Left cardiac atrium (tissue), 4 donors: Measurements from ENCODE around the gene TRPM8. TPM values are rescaled to one million over a fixed set of nuclear protein-coding genes. Genes with fewer than 3 reads are reported as not detected.
"Not testable (repeated sequence)": the region's sequence is repeated elsewhere in the genome, so short reads cannot be mapped to it uniquely, and the experiment has no call there.

Experiments used
- ATAC-seq, 2 donors: fragments of 200-7000 bp; cut with Tn5 transposase; one replicate each; pipeline ENCODE4 v1.9.1; 2020; ENCODE audit warnings: mild to moderate bottlenecking in 2 of 2, moderate library complexity in 2 of 2
- DNase-seq: peaks from one replicate; pipeline ENCODE4 v3.0.0-alpha.2; 2020
- intact Hi-C, 2 donors: fragments of 100-400 bp; cut with DNase I; formaldehyde crosslinking; loops; one replicate each; pipeline versions ENCODE4 v1.14.1 to v1.15.1; 2022 to 2023
- total RNA-seq, 2 donors: library from RNA; stranded (reverse); fragmentation: NEBNext Ultra II Directional; extraction: Animal tissue kit (Norgen Biotek cat#: 25700); gene quantifications; one replicate each; pipeline ENCODE4 v1.2.1, GENCODE V29; 2021
- donor health status: DM: no; HTN: yes; CAD: no.
- donor health status: DM: no; HTN: yes; CAD: no; lungs with severe emphysema.
- donor health status: DM: yes; HTN: yes; CAD: no.
- donor health status: Dilated cardiomyopathy.

The TRPM8 gene
- total RNA-seq, 2 donors from 2014 or later: not detected

GRCh38 chr2:233934524-233934923 lies 17.4 kb downstream of the TRPM8 start:
- no peak for ATAC-seq
- no peak for DNase-seq
- intact Hi-C loops: no loop called here

- DNase-seq (no peak), ATAC-seq (no peak)
- intact Hi-C loops: no loop called here
These were observed 18.3 kb downstream of the TRPM8 start for GRCh38 chr2:233935426-233935825.

- ATAC-seq (no peak), DNase-seq (no peak)
- intact Hi-C loops: no loop called here
These were observed 18.9 kb downstream of the TRPM8 start for GRCh38 chr2:233936089-233936488.

- DNase-seq (no peak), ATAC-seq (no peak)
- intact Hi-C loops: no loop called here
These were observed 21.6 kb downstream of the TRPM8 start for GRCh38 chr2:233938676-233939370.

GRCh38 chr2:233940376-233941276 lies 23.5 kb downstream of the TRPM8 start:
- ATAC-seq (no peak), DNase-seq (no peak)
- intact Hi-C loops: no loop called here

- no peak for ATAC-seq
- no peak for DNase-seq
- intact Hi-C loops: no loop called here
These were observed 25.6 kb downstream of the TRPM8 start for GRCh38 chr2:233942731-233943130.

- DNase-seq (no peak), ATAC-seq (no peak)
- intact Hi-C loops: no loop called here
These were observed 27.1 kb downstream of the TRPM8 start for GRCh38 chr2:233944269-233944668.

- DNase-seq (no peak), ATAC-seq (no peak)
- intact Hi-C loops: no loop called here
These were observed 27.5 kb downstream of the TRPM8 start for GRCh38 chr2:233944722-233945121.

- intact Hi-C loops: no loop called here
- ATAC-seq: no peak
These were observed 28.0 kb downstream of the TRPM8 start for GRCh38 chr2:233945146-233945545.

GRCh38 chr2:233950078-233950825 lies 33.1 kb downstream of the TRPM8 start:
- intact Hi-C loops: no loop called here
- no peak for ATAC-seq
- DNase-seq: no peak

More at GRCh38 chr2:233945146-233945545, 28.0 kb downstream of the TRPM8 start:
- no peak for DNase-seq

- no peak for ATAC-seq
- no peak for DNase-seq
- intact Hi-C loops: no loop called here
These were observed 35.2 kb downstream of the TRPM8 start for GRCh38 chr2:233952335-233952734.

- intact Hi-C loops: no loop called here
- DNase-seq (no peak), ATAC-seq (no peak)
These were observed 36.1 kb downstream of the TRPM8 start for GRCh38 chr2:233953087-233953801.

GRCh38 chr2:233960203-233960602 lies 43.0 kb downstream of the TRPM8 start:
- intact Hi-C loops: no loop called here
- no peak for ATAC-seq
- no peak for DNase-seq

- DNase-seq (no peak), ATAC-seq (no peak)
- intact Hi-C loops: no loop called here
These were observed 44.7 kb downstream of the TRPM8 start for GRCh38 chr2:233961905-233962304.

GRCh38 chr2:233964581-233964980 lies 47.4 kb downstream of the TRPM8 start:
- intact Hi-C loops: no loop called here
- ATAC-seq: no peak
- DNase-seq: no peak

GRCh38 chr2:233965032-233965603 lies 47.9 kb downstream of the TRPM8 start:
- intact Hi-C loops: no loop called here
- ATAC-seq (no peak), DNase-seq (no peak)

- DNase-seq, ATAC-seq, intact Hi-C loops: not testable (repeated sequence)
These were observed 48.5 kb downstream of the TRPM8 start for GRCh38 chr2:233965646-233966045.

- no peak for DNase-seq
These were observed 49.2 kb downstream of the TRPM8 start for GRCh38 chr2:233966388-233966787.

GRCh38 chr2:233967164-233967563 lies 50.0 kb downstream of the TRPM8 start:
- DNase-seq (no peak), ATAC-seq (no peak)
- intact Hi-C loops: no loop called here

More at GRCh38 chr2:233966388-233966787, 49.2 kb downstream of the TRPM8 start:
- ATAC-seq: peak; percentile 86 to 92
- intact Hi-C loops: no loop called here
